Upper lobe of left lung (tissue), 4 donors: Measurements from ENCODE around the gene AGBL3.

Experiments
- CTCF ChIP-seq, 6 experiments: fragments of 450-650 bp in 4 of 6; fragments of 200-600 bp in 2 of 6; sonication (generic) in 2 of 6; IDR thresholded peaks; one replicate each; pipeline ENCODE4 v1.5.1; 2016 to 2019; ENCODE audit warnings: antibody characterized with exemption in 6 of 6
- EP300 ChIP-seq, 4 donors: sonication (generic); formaldehyde crosslinking; IDR thresholded peaks; one replicate each; pipeline ENCODE4 v1.5.1; 2017; ENCODE audit warnings: antibody characterized with exemption in 4 of 4, control low read depth in 2 of 4
- POLR2A ChIP-seq, 4 donors: fragments of 450-650 bp; IDR thresholded peaks; one replicate each; pipeline ENCODE4 v1.5.1; 2016 to 2017; ENCODE audit warnings: antibody characterized with exemption in 4 of 4, mild to moderate bottlenecking in 2 of 4

- no peak for TF ChIP-seq CTCF (IDR thresholded peaks at IDR 0.05)
- TF ChIP-seq EP300 (IDR thresholded peaks at IDR 0.05) = no peak
- TF ChIP-seq POLR2A (IDR thresholded peaks at IDR 0.05) = no peak
Observed at GRCh38 chr7:134948246-134948645, 38.1 kb upstream of the AGBL3 start.
